PC-9 (cell line): Measurements from ENCODE around the gene EPHB3. TPM values are rescaled to one million over a fixed set of nuclear protein-coding genes. Genes with fewer than 3 reads are reported as not detected.

Experiments
- BruUV-seq: library from RNA; stranded (reverse); fragments of 400-500 nt; replicated peaks from 2 replicates; lab custom pipeline; 2021; lab: Mats Ljungman, UMichigan
- CTCF ChIA-PET: fragments of 300-600 bp; sonication (Branson Sonifier 250); formaldehyde crosslinking; loops from one replicate; lab custom pipeline; 2022; ENCODE audit warnings: antibody characterized with exemption; lab: Charles Lee
- POLR2A ChIA-PET: fragments of 300-600 bp; sonication (Branson Sonifier 250); formaldehyde crosslinking; loops from one replicate; lab custom pipeline; 2022; ENCODE audit warnings: antibody characterized with exemption; ENCODE audit not compliant: unreplicated experiment; lab: Charles Lee
- DNase-seq, 2 experiments: peaks; one replicate each; pipeline versions ENCODE4 v3.0.0 to v3.0.0-alpha.2; 2015 to 2022; ENCODE audit warnings: mixed read lengths in 1 of 2
- H2AFZ ChIP-seq: fragments of 200-600 bp; sonication (generic); 2 replicates; pipeline ENCODE4 v1.8.1; 2017; ENCODE audit warnings: antibody characterized with exemption
- H3F3A ChIP-seq: fragments of 200-600 bp; sonication (generic); 2 replicates; pipeline ENCODE4 v1.8.1; 2017; ENCODE audit warnings: antibody characterized with exemption, mild to moderate bottlenecking, low read depth; ENCODE audit not compliant: insufficient read depth
- H3K27ac ChIP-seq: fragments of 200-600 bp; sonication (generic); 2 replicates; pipeline ENCODE4 v1.6.1; 2016; ENCODE audit warnings: mixed run types
- H3K27me3 ChIP-seq: fragments of 200-600 bp; sonication (generic); 2 replicates; pipeline ENCODE4 v1.6.1; 2016; ENCODE audit warnings: low read depth, mixed run types; ENCODE audit not compliant: insufficient read depth
- H3K36me3 ChIP-seq: fragments of 200-600 bp; sonication (generic); 2 replicates; pipeline ENCODE4 v1.6.1; 2016; ENCODE audit warnings: low read depth, mixed run types
- H3K4me1 ChIP-seq: fragments of 200-600 bp; sonication (generic); replicated peaks from 2 replicates; pipeline ENCODE4 v1.6.1; 2016; ENCODE audit warnings: mixed run types; ENCODE audit not compliant: insufficient read depth
- H3K4me2 ChIP-seq: fragments of 200-600 bp; sonication (generic); 2 replicates; pipeline ENCODE4 v1.6.1; 2017; ENCODE audit warnings: mixed run types
- H3K4me3 ChIP-seq: fragments of 200-600 bp; sonication (generic); 2 replicates; pipeline ENCODE4 v1.6.1; 2016; ENCODE audit warnings: mixed run types
- H3K79me2 ChIP-seq: fragments of 200-600 bp; sonication (generic); 2 replicates; pipeline ENCODE4 v1.6.1; 2017; ENCODE audit warnings: low read depth, mixed run types
- H3K9me2 ChIP-seq: fragments of 200-600 bp; sonication (generic); 2 replicates; pipeline ENCODE4 v1.8.1; 2017; ENCODE audit warnings: mild to moderate bottlenecking; ENCODE audit not compliant: insufficient read depth
- H3K9me3 ChIP-seq: fragments of 200-600 bp; sonication (generic); 2 replicates; pipeline ENCODE4 v1.8.1; 2016; ENCODE audit warnings: low read depth; ENCODE audit not compliant: insufficient read depth
- H4K20me1 ChIP-seq: fragments of 200-600 bp; sonication (generic); 2 replicates; pipeline ENCODE4 v1.8.1; 2017; ENCODE audit not compliant: insufficient read depth
- EZH2 ChIP-seq: fragments of 200-600 bp; sonication (generic); IDR thresholded peaks from 2 replicates; pipeline ENCODE4 v1.8.0; 2017; ENCODE audit warnings: antibody characterized with exemption, low read depth
- intact Hi-C: fragments of 100-400 bp; cut with micrococcal nuclease; formaldehyde crosslinking; loops from one replicate; pipeline ENCODE4 v1.10.0; 2022; ENCODE audit not compliant: unreplicated experiment
- total RNA-seq: library from RNA; stranded (reverse); gene quantifications from 2 replicates; pipeline ENCODE4 v1.2.3, GENCODE V29; 2021
- TF ChIP-seq, protein P1 (sequence below): fragments of 200-600 bp; sonication (generic); conservative IDR thresholded peaks from 2 replicates; pipeline ENCODE4 v1.6.1; 2017; ENCODE audit warnings: mixed run types, antibody characterized with exemption, mild to moderate bottlenecking, moderate library complexity

The EPHB3 gene
- total RNA-seq, 1 experiment from 2014 or later: 15.7 TPM

DNA sequence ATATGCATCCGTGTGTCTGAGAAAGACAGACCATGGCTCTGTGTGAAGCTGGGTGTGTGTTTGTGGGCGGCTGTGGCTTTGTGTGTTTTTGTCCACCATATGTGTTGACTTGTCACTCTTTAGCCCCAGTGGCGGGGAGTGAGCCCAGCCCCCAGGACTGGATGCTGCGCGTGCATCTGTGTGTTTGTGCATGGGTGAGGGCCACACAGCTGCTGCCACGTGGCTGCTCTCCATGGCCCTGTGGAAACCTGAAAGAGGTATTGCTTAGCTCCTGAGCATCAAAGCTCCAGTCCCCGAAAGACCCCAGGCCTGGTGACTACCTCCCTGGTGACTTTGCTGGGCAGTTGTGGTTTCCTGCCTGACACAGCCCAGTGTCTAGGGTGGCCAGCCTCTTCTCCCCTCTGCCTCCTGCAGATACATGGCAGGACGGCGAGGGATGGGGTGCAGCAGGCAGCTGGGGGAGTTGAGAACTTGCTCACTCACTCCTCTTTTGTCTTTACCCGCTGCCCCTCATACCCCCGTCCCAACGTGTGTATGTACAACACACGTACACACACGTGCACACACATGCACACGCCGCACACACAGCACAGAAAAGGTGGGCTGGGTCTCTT lies 6.5 kb downstream of the EPHB3 start:
- H3F3A ChIP-seq: peaks cover 18% of the 10 kb centered on the region
- H3K27me3 ChIP-seq: peaks cover 11% of the 10 kb centered on the region
- H3K4me1 ChIP-seq: peaks cover 44% of the 10 kb centered on the region
- POLR2A ChIA-PET: interaction anchor here (0.6 kb wide), 1 partner anchor 150 kb away, joined by 3 read pairs; no protein-coding TSS in a partner anchor
- DNase-seq: no peak
- intact Hi-C loops: no loop called here
- no peak overlapping the region for H3K27ac ChIP-seq
- no TSS peak for BruUV-seq
- TF ChIP-seq EZH2: no peak
- TF ChIP-seq, protein P1, sequence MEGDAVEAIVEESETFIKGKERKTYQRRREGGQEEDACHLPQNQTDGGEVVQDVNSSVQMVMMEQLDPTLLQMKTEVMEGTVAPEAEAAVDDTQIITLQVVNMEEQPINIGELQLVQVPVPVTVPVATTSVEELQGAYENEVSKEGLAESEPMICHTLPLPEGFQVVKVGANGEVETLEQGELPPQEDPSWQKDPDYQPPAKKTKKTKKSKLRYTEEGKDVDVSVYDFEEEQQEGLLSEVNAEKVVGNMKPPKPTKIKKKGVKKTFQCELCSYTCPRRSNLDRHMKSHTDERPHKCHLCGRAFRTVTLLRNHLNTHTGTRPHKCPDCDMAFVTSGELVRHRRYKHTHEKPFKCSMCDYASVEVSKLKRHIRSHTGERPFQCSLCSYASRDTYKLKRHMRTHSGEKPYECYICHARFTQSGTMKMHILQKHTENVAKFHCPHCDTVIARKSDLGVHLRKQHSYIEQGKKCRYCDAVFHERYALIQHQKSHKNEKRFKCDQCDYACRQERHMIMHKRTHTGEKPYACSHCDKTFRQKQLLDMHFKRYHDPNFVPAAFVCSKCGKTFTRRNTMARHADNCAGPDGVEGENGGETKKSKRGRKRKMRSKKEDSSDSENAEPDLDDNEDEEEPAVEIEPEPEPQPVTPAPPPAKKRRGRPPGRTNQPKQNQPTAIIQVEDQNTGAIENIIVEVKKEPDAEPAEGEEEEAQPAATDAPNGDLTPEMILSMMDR: no peak
- H2AFZ ChIP-seq: no peak overlapping the region
- no peak overlapping the region for H3K4me3 ChIP-seq
- no peaks in the 10 kb centered on the region for H3K79me2 ChIP-seq
- H3K4me2 ChIP-seq: 0 out of 2 replicates have a peak overlapping the region, but pooled peaks have one; percentile 87
- CTCF ChIA-PET: no interaction called here
- H3K9me2 ChIP-seq: no peaks in the 10 kb centered on the region
- H3K36me3 ChIP-seq: no peaks in the 10 kb centered on the region
- H3K9me3 ChIP-seq: no peaks in the 10 kb centered on the region
- H4K20me1 ChIP-seq: no peaks in the 10 kb centered on the region

- H3K27ac ChIP-seq: no peak overlapping the region
- H2AFZ ChIP-seq: peak overlapping the region; percentile 69
- H3K4me2 ChIP-seq: peak overlapping the region; percentile 87
- no peak for DNase-seq
- CTCF ChIA-PET: no interaction called here
- TF ChIP-seq, protein P1: no peak
- TF ChIP-seq EZH2: no peak
- no TSS peak for BruUV-seq
- no peaks in the 10 kb centered on the region for H3K9me3 ChIP-seq
- H3K79me2 ChIP-seq: no peaks in the 10 kb centered on the region
- no peaks in the 10 kb centered on the region for H4K20me1 ChIP-seq
- H3K36me3 ChIP-seq: no peaks in the 10 kb centered on the region
- intact Hi-C loops: no loop called here
- no peaks in the 10 kb centered on the region for H3K9me2 ChIP-seq
- H3K4me1 ChIP-seq: peaks cover 44% of the 10 kb centered on the region
- H3K4me3 ChIP-seq: peak overlapping the region; percentile 66; the same call in 1 of the 2 replicates
- peaks cover 18% of the 10 kb centered on the region for H3F3A ChIP-seq
- H3K27me3 ChIP-seq: peaks cover 11% of the 10 kb centered on the region
- POLR2A ChIA-PET: no interaction called here
Measured at GRCh38 chr3:184568560-184568923, 7.0 kb downstream of the EPHB3 start.

DNA sequence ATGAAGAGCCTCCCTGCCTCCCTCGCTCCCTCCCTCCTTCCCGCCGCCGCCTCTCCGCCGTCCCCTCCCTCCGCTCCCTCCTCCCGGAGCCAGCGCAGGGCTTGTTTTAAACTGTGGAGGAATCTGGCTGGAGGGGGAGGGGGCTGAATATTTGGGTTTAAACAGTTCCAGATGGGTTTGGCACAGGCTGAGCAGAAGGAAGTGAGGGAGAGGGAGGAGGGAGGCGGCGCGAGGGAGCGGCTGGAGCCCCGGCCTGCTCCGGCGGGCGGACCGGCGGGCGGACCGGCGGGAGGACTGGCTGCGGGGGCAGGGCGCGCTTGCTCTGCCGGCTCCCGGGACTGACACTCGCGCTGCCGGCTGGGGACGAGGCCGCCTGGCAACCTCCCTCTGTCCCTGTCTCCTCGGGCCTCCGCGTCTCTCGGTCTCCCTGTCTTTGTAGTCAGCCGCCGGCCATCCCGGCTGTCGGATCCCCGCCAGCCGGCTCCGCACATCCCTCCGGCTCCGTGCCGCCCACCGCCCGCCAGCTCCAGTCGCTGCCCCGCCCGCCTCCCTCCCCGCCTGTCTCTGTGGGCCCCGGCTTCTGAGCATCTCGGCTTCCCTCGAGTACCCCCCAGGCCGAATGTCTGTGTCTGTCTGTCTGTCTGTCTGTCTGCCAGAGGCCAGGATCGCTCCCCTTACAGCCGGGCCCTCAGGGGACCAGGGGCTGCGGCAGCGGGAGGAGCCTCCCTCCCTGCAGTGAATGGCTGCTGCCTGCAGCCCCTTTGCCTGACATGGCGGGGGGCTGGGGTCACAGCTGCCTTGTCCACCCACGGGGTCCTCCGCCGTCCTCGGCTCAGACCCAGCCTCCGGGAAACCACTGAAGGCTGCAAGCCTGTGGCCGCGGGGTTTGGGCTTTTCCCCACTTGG lies 7.6 kb downstream of the EPHB3 start:
- H3K4me1 ChIP-seq: peaks cover 41% of the 10 kb centered on the region
- H3F3A ChIP-seq: peaks cover 18% of the 10 kb centered on the region
- CTCF ChIA-PET: no interaction called here
- H3K4me2 ChIP-seq: peak overlapping the region; percentile 87
- H3K27me3 ChIP-seq: peaks cover 11% of the 10 kb centered on the region
- no peaks in the 10 kb centered on the region for H3K79me2 ChIP-seq
- H3K9me2 ChIP-seq: no peaks in the 10 kb centered on the region
- no peaks in the 10 kb centered on the region for H3K36me3 ChIP-seq
- BruUV-seq: no TSS peak
- H3K4me3 ChIP-seq: peak overlapping the region; percentile 66; the same call in 1 of the 2 replicates
- no peaks in the 10 kb centered on the region for H3K9me3 ChIP-seq
- H2AFZ ChIP-seq: peak overlapping the region; percentile 69
- H4K20me1 ChIP-seq: no peaks in the 10 kb centered on the region
- POLR2A ChIA-PET: no interaction called here
- TF ChIP-seq EZH2: no peak
- TF ChIP-seq, protein P1: no peak
- intact Hi-C loops: no loop called here
- DNase-seq: peak in 1 of 2 experiments; percentile 75
- no peak overlapping the region for H3K27ac ChIP-seq
